Fibroblast of peridontal ligament (primary cell): ENCODE results near the gene LHFPL3.
A peak's percentile ranks its signal among the peaks of the same experiment; 100 is the strongest.
"Not testable (repeated sequence)": the region's sequence is repeated elsewhere in the genome, so short reads cannot be mapped to it uniquely, and the experiment has no call there.

Experiments
- DNase-seq: peaks from one replicate; pipeline ENCODE4 v3.0.0-alpha.2; 2010; ENCODE audit errors: extremely low read depth

LHFPL3 gene

DNA sequence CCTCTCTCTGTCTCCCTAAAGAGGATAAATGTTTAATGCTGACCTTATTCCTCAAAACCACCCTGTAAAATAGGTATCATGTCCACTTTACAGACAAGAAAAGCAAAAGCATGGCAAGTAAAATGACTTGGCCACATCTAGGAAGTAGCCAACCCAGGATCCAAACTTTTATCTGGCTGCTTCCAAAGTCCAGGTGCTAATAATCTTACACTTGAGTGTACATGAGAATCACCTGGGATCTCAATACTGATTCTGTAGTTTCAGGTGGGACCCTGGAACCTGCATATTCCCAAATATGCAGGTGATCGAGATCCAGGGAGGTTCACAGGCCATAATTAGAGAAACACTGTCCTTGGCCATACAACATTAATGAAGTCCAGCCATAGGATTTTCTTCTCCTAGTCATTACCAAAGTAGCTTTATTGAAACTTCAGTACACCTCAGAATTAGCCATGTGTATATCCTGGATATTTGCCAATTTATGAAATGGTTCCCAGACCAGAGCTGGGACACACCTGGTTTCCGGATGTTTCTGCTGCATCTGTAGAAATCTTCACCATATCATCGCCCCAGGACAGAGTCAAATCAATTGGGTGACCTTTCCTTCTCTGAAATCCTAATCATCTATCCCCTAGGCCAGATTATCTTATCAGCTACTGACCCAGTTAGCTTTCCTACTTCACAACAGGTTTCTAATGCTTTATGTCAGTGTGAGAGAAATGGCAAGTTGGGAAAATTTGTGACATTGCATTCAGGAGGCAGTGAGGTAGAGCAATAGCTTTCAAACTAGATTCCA, 566.5 kb downstream of the LHFPL3 start:
- no peak for DNase-seq

DNA sequence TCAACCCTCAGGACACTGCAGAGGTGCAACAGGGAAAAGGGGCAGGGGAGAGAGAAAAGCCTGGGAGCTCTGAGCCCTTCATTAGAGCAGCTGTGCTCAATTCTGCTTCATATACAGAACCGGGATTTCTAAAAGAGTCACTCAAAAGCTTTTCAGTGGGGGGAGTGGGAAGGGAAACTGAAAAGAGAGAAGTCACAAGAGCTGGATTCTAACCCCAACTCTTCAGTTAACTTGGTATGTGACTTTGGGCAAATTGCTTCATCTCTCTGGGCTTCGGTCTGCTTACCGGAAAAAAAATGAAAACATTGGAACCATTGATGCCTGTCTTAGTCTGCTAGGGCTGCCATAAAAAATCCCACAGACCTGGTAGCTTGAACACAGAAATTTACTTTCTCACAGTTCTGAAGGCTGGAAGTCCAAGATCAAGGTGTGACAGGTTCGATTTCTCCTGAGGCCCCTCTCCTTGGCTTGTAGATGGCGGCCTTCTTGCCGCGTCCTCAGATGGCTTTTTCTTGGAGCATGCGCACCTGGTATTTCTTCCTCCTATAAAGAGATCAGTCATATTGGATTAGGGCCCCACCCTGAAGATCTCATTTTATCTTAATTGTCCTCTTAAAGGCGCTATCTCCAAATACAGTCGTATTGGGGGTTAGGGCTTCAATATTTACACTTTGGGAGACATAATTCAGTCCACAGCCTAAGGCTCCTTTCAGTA, 567.3 kb downstream of the LHFPL3 start:
- no peak for DNase-seq

DNA sequence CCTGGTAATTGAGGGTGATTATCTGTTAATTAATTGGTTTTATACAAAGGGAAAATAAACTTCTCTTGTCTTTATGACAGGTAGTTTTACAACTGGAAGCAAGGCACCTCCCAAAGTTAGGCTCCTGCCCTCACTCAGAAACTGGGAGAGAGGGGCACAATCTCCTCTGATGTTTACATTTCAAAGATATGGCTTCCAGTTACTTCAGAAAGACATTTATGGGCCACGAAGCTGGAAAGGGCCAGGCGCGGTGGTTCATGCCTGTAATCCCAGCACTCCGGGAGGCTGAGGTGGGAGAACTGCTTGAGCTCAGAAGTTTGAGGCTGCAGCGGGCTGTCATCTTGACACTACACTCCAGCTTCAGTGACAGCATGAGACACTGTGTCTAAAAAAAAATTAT, 570.0 kb downstream of the LHFPL3 start:
- no peak for DNase-seq

DNA sequence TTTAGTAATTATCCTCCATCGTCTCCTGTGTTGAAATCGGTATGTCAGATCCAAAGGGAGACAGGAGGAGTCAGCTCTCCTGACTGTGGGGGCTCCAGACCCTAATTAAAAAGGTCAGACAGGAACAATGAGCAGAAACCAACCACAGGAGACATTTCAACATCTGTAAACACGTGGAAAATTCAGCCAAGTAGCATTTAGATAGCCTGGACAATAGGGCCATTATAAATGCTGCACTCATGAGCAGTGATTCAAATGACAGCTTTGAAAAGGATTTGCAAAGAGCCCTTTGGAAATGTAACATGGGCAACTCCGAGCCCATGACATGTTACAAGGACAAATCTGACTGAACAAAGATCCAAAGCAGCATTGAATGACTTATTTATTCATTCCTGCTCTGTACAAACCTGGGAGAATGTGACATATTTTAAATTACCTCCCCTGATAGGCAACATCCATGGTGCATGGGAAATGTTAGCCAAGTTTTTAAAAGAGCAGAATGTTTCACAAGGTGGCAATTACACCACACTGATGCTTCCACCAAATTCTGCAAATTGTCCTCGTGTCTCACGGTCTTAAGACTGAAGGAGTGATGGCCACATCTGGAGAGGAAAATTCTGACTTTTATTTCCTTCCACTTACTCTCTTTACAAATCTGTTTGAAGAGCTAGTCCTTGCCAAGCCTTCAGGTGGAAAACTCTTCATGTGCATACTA, 572.3 kb downstream of the LHFPL3 start:
- no peak for DNase-seq

DNA sequence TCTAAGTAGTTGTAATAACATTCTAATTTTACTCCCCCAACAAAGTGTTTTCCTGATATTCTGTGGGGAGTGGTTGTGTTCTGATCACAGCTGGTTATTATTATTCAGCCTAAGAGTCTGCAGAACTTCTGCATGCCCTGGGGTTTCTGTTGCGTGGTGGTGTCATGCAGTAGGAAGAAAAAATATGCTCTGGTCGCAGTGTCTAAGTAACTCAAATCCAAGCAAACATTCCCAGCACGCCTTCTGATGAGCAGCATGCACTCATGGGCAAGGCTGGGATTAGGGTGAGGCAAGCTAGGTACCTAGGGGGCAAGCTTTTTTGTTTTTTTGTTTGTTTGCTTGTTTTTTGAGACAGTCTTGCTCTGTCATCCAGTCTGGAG, 572.8 kb downstream of the LHFPL3 start:
- DNase-seq, result no peak

DNA sequence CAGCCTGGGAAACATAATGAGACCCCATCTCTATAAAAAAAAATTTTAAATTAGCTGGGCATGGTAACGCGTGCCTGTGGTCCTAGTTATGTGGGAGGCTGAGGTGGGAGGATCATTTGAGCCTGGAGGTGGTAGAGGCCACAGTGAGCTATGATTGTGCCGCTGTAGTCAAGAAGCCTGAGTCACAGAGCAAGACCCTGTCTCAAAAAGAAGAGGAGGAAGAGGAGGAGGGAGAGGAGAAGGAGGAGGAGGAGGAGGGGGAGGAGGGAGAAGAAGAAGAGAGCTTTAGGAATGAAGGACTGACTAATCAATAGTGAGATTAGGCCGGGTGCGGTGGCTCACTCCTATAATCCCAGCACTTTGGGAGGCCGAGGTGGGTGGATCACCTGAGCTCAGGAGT, 573.8 kb downstream of the LHFPL3 start:
- DNase-seq, result no peak

DNA sequence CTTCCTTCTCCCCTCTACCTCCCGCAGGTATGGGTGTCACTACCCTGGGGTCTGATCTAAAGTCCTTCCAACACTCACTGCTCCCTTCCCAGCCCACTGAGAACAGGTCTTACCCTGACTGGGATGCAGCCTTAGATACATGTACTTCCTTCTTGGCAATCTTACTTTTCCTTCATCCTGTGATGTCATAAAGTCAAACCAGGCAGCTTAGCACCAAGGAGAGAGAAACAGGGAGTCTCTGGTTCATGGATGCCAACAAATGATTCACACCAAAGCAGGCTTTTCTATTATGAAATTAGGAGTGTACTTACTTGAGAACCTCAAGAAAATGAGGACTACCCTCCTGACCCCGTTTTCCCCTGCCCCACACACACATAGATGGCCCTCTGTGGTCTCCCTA, 574.6 kb downstream of the LHFPL3 start:
- DNase-seq, result peak; percentile 8

DNA sequence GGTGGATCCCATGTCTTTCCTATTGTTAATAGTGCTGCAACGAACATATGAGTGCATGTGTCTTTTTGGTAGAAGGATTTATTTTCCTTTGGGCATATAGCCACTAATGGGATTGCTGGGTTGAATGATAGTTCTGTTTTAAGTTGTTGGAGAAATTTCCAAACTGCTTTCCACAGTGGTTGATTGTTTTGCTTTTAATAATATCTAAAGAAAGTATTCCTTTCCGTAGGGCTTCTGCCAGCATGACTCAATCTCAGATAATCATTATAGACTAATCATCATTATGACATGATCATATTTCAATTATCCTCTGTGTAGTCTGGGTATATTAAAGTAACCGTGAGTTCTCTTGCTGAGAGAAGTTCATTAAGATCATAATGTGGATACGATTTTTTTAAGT, 575.4 kb downstream of the LHFPL3 start:
- DNase-seq, result no peak

DNA sequence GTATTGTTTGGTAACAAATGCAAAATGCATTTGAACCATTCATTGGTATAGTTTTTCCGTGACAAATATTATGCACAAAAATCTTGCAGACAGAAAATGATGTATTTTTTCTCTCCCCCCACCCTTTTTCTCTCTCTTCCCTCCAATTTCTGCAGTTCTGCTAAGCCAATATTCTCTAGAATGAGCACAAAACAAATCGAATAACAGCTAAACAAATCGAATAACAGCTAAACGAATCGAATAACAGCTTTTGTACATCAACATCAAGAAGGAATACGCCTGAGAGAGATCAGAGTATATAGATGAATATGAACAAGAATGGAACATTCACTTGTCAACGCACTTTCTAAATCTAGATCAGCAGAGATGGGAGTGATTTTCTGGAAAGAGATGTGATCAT, 577.6 kb downstream of the LHFPL3 start:
- no peak for DNase-seq

DNA sequence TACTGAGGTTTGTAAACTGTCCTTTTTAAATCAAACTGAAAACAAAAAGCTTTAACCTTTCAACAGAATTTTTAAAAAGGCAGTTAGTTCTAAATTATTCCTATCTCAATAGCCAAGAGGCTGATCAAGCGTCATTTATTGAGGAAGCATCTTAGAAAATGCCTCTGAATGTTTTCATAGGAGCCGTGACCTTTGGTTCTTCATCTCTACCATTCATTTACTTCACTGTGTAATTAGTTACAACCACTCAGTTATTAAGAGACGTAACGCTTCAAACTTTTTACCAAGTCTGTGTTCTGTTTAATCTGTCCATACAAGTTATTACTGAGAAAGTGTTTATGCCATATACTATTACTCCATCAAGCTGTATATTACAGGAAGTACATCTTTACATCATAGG, 578.2 kb downstream of the LHFPL3 start:
- DNase-seq, result no peak

DNA sequence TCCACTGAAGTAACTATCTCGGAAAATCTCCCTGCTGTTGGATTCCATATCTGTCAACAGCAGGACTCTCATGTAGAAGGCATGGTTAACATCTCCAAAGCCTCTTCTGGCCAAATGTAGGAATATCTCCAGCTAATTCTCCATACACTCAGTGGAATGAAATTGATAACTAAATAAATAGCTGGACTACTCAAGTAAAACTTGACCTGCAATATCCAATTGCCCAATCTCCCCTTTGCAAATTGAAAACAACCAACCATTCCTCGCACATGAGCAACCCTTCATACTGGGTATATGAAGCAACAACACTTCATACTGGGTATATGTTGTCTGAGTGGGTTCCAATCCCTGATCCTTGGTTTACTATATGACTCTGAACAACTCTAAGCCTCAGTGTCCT, 580.2 kb downstream of the LHFPL3 start:
- peak; percentile 26 for DNase-seq

DNA sequence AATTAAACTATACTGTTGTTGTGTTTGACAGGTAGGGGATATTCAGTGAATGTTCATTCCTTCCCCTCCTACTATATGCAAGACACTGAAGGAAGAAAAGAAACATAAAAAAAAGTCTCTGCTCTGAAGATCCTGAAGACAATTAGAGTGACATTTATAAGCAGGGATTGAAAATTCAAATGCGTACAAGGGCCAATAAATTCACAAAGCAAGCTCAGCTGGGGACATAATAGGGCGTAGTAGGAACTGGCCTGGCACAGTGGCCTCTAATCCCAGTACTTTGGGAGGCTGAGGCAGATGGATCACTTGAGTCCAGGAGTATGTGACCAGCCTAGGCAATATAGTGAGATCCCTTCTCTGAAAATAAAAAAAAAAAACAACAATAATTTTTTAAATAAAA, 580.7 kb downstream of the LHFPL3 start:
- no peak for DNase-seq

DNA sequence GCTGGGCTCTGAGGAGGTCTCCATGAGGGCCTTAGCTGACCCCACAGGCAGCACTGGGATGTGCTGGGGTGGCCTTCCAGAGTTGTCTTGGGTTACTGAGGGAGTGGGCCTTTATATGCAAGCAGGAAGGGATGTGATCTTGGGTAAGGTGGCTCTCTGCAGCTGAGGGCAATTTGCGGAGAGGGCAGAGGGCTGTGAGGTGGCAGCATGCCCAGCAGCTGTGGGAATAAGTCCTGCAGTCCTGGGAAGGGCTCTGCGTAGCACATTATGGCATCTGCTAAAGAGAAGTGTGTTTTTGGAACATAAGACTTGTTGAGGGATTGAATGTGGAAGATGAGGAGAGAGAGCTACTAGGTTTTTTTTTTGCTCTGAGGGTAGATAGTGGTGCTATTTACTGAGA, 586.0 kb downstream of the LHFPL3 start:
- peak; percentile 43 for DNase-seq

DNA sequence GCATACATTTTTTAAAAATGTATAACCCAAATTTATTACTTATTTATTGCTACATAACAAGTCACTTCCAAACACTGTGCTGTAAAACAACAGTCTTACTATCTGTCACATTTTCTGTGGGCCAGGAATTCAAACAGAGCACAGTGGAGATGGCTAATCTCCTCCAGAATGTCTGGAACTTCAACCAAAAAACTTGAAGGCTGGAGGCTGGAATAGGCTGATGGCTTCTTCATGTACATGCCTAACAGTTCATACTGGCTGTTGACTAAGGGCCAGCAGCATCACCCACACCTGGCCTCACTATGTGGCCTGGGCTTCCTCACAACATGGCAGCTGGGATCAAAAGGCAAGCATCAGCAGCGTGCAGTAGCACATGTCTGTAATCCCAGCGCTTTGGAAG, 593.2 kb downstream of the LHFPL3 start:
- DNase-seq, result no peak

DNA sequence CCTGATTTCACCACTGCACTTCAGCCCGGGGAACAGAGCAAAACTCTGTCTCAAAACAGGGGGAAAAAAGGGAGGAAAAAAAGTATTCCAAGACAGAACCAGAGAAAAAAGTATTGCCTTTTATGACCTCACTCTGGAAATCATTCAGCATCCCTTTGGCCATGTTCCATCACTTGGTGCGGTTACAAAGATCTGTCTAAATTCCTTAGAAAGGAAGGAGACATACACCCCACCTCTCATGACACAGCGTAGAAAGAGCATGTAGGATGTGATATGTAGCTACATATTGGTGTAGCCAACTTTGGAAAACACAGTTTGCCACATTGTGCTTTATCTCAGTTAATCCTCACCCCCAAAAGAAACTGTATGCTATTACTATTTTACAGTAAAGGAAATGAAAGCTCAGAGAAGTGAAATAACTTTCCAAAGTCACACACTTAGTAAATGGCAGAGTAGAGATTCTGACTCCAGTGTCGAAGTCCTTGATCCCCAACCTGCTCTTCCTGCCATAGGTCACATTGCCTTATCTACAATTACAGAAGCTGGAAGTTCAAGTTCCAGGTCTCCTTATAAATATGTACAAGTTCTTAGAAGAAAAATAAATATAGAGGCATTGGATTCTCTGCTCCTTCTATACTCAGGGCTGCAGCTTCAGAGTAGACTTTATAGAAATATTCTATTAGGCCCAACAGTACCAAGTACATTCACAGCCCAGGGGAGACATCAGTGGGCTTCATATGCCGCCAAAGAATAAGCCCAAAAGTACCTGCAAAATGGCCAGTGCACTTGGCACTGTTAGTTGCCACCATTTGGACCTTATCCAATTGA, 594.0 kb downstream of the LHFPL3 start:
- peak; percentile 33 for DNase-seq

DNA sequence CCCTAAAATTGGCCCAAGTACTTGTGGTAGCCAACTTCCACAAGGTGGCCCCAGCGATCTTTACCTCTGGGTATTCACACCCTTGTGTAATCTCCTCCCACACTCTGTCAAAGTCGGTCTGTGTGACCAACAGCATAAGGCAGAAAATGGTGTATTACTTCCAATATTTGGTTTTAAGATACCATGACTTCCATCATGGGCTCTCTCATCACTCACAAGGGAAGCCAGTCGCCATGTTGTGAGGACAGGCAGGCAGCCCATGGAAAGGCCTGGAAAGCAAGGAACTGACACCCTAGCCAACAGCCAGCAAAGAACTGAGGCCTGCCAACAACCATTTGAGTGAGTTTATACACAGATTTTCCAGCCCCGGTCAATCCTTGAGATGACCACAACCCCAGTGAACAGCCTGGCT, 594.6 kb downstream of the LHFPL3 start:
- peak; percentile 92 for DNase-seq

DNA sequence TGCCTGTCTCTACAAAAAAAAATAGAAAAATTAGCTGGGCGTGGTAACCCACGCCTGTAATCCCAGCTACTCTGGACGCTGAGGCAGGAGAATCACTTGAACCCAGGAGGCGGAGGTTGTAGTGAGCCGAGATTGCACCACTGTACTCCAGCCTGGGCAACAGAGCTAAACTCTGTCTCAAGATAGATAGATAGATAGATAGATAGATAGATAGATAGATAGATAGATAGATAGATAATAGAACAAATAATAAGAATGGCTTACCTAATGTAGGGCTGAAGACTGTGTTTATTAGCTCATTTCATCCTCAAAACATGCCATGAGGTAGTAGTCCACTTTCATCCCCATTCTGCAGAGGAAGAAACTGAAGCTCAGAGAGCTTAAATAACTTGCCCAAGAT, 597.8 kb downstream of the LHFPL3 start:
- not testable (repeated sequence) for DNase-seq

DNA sequence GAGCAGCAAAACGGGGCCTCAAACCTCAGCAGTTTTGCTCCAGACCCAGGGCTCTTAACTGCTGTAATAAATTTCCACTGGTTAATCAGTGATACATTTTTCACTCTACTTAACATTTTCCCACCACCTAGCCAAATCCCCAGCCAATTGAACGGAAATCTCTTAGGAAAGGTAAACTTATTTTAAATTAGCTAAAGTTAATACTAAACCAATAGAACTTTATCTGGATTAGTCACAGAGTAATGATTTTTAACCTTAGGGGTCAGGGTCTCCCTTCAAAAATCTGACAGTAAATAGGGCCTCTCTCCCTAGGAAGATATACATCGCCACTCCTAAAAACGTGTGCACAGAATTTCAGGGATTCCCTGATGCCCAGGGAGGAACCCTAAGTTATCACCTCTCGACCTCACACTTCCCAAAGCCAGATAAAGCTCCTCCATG, 598.2 kb downstream of the LHFPL3 start:
- DNase-seq, result no peak

DNA sequence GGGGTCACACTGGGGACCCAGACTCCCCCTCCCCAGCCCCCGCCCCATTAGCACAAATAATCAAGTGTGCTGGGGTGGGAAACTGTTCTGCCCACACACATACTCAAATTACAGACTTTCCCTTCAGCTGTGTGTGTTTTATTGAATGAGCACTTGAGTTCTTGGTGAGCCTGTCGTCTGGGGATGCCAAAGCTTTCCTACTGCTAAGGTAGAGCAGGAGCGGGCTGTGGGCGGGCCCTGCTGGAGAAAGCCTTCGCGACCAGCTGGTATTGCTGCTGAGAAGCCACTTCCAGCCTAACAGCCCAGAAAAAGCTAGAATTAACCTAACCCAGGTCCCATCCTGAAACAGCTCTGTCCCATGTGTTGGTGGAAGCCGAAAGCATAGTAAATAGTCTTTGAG, 598.7 kb downstream of the LHFPL3 start:
- DNase-seq, result no peak

DNA sequence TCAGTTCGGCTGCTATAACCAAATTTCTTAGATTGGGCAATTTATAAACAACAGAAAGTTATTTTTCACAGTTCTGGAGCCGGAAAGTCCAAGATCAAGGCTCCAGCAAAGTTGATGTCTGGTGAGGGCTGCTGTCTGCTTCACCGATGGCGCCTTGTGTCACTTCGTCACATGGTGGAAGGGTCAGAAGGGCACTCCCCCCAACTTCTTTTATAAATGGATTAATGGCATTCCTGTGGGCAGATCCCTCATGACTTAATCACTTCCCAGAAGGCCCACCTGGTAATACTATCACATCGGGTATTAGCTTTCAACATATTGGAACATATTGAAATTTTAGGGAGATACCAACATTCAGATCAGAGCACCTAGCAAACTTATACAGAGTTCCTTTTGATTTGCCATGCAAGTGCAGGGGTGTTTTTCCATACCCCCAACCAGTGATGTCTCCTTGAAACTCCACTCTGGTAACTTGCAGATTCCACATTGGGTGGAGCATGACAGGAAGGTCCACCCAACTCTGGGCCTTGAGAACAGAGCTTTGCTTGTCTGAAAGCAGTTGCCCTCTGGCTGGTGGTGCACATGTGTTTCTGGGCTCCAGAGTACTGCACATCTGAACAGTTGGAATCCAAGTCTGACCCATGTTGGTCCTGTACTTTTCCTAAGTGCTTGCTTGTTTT, 600.5 kb downstream of the LHFPL3 start:
- no peak for DNase-seq

DNA sequence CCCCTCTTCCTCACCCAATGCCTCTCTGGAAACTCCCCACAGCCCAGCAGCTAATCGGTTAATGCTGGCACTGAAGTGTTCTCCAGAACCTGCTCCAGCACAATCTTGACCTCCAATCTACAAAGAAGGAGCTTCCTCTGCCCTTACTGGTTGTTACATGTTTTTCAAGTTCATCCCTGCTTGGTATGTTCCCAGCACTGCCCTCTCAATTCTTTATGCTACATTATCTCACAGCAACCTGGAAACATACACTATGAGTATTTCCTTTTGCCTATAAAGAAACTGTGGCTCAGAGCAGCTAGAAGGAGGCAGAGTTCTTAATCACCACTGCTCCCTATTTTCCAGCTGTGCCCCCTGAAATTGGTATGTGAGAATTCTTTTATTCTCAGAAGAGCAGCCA, 601.5 kb downstream of the LHFPL3 start:
- no peak for DNase-seq
